ENCODE results near the gene RHOG. TPM values are rescaled to one million over a fixed set of nuclear protein-coding genes. Genes with fewer than 3 reads are reported as not detected.

Gene RHOG
- total and polyA plus RNA-seq, 11 donors: 17.9 to 69.1 (median 30.1) TPM

DNA sequence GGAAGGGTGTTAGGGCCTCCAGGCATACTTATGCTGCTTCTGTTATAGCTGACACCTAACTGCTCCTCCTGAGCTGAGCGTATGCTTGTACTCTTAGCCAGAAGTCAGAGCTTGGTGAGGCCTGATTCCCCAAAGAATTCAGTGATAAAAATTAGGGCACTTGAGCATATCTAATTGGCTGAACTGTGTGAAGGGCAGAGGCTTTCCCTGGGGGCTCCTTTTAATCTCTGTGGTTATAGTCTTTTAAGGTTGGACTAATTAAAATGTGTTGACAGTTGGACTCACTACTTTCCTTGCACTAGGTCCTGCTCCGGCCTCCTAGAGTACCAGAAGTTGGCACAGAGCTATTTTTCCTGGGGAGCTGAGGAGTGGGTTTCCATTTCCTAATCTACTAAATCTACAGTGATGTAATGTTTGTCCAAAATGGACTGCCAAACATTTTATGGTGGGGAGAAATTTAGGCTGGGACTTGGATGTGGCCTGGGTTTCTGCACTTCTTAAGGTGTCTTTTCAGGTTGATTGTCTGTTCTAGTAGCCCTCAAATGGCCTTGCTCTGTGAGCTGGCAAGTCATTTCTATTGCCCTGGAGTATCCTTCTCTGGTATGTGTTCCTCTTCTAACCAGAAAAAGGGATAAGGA, 33.1 kb upstream of the RHOG start:
- TF ChIP-seq POLR2A (IDR thresholded peaks at IDR 0.05) (no peak), CTCF (IDR thresholded peaks at IDR 0.05) (no peak)
- DNase-seq (no peak), ATAC-seq (no peak)
- intact Hi-C loops (cut with DNase I): no loop called here
- Histone ChIP-seq H3K27me3 (no peaks in the 10 kb centered on the region), H3K27ac (no peak overlapping the region), H3K4me1 (peaks cover 0 to 44% (median 6%) of the 10 kb centered on the region in 12 donors), H3K9me3 (no peaks in the 10 kb centered on the region), H3K4me3 (no peak overlapping the region), H3K36me3 (no peaks in the 10 kb centered on the region)
- WGBS, 4 donors: 68 to 92% (median 83%) methylated on average over 2 of the region's 2 CpGs

DNA sequence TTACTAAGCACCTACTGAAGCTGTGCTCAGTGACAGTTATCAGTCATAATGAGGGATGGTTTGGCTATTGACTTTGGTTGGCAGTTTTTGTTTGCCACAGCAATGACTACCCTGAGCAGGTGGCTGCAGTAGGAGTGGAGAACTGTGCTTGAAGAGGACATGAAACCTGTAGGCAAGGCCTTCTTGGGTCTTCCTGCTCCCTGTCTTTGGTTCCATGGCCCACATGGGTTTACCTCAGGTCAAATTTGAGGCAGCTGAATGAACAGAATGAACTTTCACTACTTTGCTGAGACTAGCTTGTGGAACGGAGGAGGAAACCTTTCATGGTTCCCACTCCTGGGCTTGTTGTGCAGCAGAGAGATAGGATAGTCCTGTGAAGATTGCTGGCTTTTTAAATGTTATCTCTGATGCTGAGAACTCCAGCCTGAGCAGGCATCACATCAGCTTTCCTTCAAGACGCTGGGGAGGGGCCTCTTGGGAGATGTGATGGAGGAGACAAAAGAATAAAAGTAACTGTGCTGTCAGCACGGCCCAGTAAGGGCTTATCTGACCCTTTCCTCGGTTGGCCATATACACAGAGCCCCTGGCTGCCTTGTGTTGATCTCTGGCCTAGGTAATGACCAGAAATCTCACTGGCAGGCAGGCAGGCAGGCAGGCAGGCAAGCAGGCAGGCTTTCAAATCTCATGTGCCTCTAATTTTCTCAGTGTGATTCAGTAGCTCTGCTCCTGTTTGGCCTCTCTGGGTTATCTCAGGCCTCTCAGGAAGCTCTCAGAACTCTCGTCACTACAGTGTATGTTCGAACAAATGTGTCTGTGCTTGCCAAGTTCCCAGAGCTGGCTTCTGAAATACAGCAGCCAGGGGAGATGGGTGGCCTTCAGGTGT, 26.7 kb upstream of the RHOG start:
- WGBS, 4 donors: 4 to 10% (median 8%) methylated on average over 6 of the region's 6 CpGs
- H3K36me3 ChIP-seq: no peaks in the 10 kb centered on the region
- intact Hi-C loops (cut with DNase I): no loop called here
- ATAC-seq (peak; percentile 88 to 95 (median 94)), DNase-seq (peak in 4 of 5 donors; percentile 65 to 69 (median 67))
- peak overlapping the region; percentile 48 to 88 (median 70) for H3K27ac ChIP-seq
- H3K4me1 ChIP-seq: peaks cover 13 to 69% (median 46%) of the 10 kb centered on the region in 12 donors
- no peak overlapping the region for H3K4me3 ChIP-seq
- no peaks in the 10 kb centered on the region for H3K27me3 ChIP-seq
- TF ChIP-seq POLR2A (IDR thresholded peaks at IDR 0.05) (no peak), CTCF (IDR thresholded peaks at IDR 0.05) (no peak)
- no peaks in the 10 kb centered on the region for H3K9me3 ChIP-seq

GRCh38 chr11:3866836-3867208, 26.1 kb upstream of the RHOG start:
- Histone ChIP-seq H3K4me1 (peaks cover 13 to 72% (median 48%) of the 10 kb centered on the region in 12 donors), H3K9me3 (no peaks in the 10 kb centered on the region), H3K27ac (peak overlapping the region; percentile 48 to 88 (median 70)), H3K36me3 (no peaks in the 10 kb centered on the region), H3K27me3 (no peaks in the 10 kb centered on the region), H3K4me3 (no peak overlapping the region)
- TF ChIP-seq CTCF (IDR thresholded peaks at IDR 0.05): no peak
- TF ChIP-seq POLR2A (IDR thresholded peaks at IDR 0.05): no peak
- intact Hi-C loops (cut with DNase I): no loop called here
- DNase-seq: no peak
- no peak for ATAC-seq

- no peaks in the 10 kb centered on the region for H3K36me3 ChIP-seq
- TF ChIP-seq POLR2A (IDR thresholded peaks at IDR 0.05) (no peak), CTCF (IDR thresholded peaks at IDR 0.05) (no peak)
- WGBS, 4 donors: 43 to 55% (median 46%) methylated on average over 5 of the region's 5 CpGs
- no peak overlapping the region for H3K4me3 ChIP-seq
- peak overlapping the region in 10 of 12 donors; percentile 18 to 82 (median 57) for H3K27ac ChIP-seq
- no peaks in the 10 kb centered on the region for H3K9me3 ChIP-seq
- peaks cover 13 to 72% (median 52%) of the 10 kb centered on the region in 12 donors for H3K4me1 ChIP-seq
- peak in 3 of 5 donors; percentile 34 to 61 (median 45) for DNase-seq
- H3K27me3 ChIP-seq: no peaks in the 10 kb centered on the region
- intact Hi-C loops (cut with DNase I): no loop called here
- peak; percentile 53 to 81 (median 72) for ATAC-seq
Measured at GRCh38 chr11:3866206-3866605, 25.4 kb upstream of the RHOG start.

Data from heart left ventricle (tissue), 16 donors.